NCI-H1417 treated with DMSO at 0.1 percent for 48 hours (cell line): ENCODE results near the gene MAST2.
A peak's percentile ranks its signal among the peaks of the same experiment; 100 is the strongest.
"Not testable (repeated sequence)": the region's sequence is repeated elsewhere in the genome, so short reads cannot be mapped to it uniquely, and the experiment has no call there.

Experiments used
- DNase-seq: peaks from one replicate; lab custom pipeline; 2025; lab: John Stamatoyannopoulos, UW

MAST2 gene

DNA sequence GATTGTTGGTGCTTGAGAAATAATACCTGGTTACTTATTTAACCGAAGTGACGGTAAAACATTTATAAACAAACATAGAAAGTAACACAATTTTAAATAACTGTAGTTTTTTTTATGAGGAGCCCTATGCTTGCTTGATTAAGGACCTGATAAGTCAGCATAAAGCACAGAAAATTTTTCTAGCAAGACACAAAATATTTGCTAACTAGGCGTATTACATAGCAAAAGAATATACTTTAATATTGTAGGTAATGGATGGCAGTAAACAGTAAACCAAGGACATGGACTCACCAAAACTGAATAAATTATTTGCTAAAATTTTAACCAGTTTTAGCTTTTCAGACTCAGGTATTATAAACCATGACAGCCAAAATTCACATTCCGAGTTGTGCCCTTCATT is 90.9 kb downstream of the MAST2 start:
- DNase-seq, result no peak

- no peak for DNase-seq
Measured at GRCh38 chr1:45894921-45895320, 91.5 kb downstream of the MAST2 start.

DNA sequence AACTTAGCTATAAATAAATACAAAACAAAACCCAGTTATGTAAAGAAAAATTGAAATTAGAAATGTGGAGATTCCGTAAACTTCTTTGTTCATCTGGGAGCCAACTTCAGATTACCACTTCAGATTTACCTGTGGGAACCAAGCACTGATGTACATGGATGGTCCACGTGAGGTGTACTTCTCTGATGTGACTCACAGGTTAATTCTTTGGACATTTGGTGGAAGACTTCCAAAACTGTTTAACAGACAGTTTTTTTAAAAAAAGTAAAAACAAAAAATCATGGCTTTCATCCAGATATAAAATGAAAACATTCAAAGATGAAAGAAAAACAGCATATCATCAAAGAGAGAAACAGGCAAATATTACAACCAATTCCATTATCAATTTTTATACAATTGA is 92.0 kb downstream of the MAST2 start:
- no peak for DNase-seq

DNA sequence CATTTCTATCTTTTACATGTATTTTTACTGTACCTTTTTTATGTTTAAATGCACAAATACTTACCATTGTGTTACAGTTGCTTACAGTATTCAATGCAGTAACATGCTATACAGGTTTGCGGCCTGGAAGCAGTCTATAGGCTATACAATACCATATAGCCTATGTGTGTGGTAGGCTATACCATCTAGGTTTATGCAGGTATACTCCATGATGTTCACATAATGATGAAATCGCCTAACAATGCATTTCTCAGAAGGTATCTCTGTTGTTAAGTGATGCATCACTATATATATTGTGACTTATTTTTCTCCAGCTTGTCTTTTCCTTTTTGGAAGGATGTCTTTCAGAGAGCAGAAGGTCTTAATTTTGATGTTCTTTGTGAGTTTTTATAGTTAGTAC is 103.5 kb downstream of the MAST2 start:
- DNase-seq, result no peak

GRCh38 chr1:45908611-45909140 is 105.3 kb downstream of the MAST2 start:
- no peak for DNase-seq

DNA sequence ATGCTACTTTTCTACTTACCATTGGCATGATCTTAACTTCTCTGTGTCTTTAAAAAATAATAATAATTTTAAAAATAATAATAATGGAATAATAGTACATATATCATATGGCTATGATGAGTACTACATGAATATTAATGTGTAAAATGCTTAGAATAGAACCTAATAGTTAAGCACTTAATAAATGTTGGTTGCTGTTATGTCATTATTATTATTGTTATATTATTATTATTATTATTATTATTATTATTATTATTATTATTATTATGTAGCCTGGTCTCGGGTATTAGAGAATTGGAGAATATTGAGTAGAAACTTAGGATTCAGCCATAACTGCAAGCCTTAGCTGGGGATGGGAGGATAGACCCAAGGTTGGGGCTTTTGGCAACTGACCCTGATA is 108.2 kb downstream of the MAST2 start:
- no peak for DNase-seq

DNA sequence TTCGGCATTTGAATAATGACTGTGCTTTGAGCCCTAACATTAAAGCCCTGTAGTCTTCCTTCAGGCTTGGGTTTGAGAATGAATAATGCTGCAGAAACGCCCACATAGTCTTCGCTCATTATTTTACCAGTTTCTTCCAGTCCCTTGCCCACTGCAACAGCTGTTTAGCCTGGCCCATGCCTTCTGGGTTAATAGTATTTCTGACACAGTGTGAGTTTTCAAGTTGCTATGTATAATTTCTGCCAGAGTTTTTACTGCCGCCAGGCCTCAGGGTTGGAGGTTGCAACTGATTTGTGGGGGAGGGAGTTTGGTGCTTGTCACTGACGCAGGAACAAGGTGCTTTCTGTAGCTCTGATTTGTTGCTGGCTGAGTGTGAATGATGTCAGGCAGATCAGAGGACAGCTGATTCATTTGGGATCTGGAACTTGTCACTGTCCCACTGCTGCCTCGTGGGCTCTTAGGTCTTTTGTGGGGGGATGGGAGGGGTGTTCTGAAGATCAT is 109.8 kb downstream of the MAST2 start:
- no peak for DNase-seq

- DNase-seq, result no peak
Measured at GRCh38 chr1:45913731-45914501, 110.5 kb downstream of the MAST2 start.

- DNase-seq, result no peak
Measured at GRCh38 chr1:45914836-45915235, 111.4 kb downstream of the MAST2 start.

DNA sequence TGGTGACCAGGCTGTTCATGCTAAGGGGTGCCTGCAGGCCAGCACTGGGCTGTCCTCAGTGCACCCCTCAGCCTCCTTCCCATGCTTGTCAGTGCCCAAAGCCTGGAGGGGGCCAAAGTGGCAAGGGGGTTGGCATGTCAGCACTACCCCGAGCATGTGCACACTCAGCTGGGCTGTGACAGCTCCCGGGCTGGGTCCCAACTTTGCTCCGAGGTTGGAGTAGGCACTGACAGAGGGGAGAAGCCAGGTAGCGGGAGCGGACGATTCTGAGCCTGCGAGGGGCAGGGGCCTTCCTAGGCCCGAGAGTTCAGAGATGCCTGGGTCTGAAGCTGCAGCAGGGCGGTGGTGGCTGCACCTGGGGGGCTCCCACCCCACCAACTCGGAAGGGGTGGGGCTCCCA is 119.0 kb downstream of the MAST2 start:
- DNase-seq, result no peak

DNA sequence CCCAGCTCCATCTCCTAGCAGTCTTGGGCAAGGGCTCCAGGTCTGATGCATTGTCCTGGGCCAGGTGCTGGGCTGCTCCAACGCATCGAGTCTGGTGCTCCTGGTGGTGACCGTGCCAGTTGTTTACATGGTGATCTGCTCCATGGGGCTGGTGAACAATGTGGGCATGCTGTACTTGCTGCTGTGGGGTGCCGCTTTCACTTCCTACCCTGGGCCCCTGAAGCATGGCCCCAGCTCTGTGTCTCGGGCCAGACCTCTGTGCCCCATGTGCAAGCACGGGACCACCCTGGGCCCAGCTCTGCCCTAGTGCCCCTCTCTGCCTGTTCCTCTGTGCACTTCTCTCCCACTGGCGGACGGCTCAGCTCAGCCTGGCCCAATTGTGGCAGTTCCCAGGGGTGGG is 119.4 kb downstream of the MAST2 start:
- no peak for DNase-seq

DNA sequence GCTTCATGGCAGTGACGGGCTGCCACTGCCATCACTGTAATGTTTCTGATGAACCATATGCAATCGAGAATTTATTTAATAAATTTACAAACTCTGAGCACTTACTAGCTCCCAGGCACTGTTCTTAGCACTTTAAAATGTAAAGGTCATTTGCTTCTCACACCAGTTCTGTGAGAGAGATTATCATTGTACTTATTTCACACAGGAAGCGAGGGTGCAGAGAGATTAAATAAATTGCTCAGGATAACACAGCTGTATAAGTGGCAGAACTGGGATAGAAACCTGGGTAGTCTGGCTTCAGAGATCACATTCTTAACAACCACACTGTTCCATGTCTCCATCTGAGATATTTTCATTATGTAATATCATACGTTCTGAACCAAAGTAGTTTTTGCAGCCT is 119.9 kb downstream of the MAST2 start:
- no peak for DNase-seq

GRCh38 chr1:45924736-45925135 is 121.3 kb downstream of the MAST2 start:
- no peak for DNase-seq

DNA sequence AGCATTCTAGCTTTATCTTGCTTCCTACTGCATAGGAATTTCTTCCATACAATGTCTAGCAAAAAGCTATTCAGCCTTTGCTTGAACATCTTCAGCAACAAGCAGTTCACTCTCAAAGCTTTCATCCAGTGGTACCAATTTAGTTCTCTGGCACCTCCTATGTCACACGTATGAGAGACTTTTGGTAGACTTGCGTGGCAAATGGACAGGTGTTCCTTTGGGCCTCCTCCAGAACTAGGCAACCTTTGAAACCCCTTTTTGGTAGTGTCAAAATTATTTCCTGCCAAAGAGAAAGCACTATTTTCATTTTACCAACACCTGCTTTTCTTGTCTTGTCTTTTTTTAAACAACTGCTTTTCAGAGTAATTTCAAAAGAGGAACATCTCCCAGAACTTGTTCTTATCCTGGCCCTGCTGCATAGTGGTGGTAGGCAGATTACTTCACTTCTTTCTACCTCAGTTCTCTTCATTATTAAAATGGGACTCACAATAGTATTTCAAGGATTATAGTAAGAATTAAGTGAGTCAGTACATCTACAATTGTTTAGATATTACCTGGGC is 122.4 kb downstream of the MAST2 start:
- no peak for DNase-seq

DNA sequence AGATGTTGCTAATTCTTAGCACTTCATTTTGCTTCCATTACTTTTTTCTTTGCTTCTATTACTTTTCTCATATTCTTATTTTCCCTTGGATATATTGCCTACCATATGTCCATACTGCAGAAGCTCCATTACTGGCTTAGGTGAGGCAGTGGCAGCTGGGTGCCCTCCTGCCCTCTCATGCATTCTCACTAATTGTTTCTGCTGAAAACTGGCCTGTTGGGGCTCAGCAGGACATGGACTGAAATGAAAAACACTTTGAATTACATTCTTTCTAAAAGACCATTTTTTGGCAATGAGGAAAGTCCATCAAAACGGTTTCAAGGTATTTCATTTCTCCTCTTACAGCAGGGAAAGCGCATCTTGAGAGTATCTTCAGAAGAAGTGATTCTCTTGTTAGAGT is 122.9 kb downstream of the MAST2 start:
- DNase-seq, result no peak

GRCh38 chr1:45927231-45927915 is 124.0 kb downstream of the MAST2 start:
- not testable (repeated sequence) for DNase-seq

GRCh38 chr1:45928486-45929205 is 125.2 kb downstream of the MAST2 start:
- no peak for DNase-seq

- DNase-seq, result peak; percentile 18
Measured at GRCh38 chr1:45929257-45929687, 125.9 kb downstream of the MAST2 start.

- no peak for DNase-seq
Measured at GRCh38 chr1:45930258-45931150, 127.1 kb downstream of the MAST2 start.

DNA sequence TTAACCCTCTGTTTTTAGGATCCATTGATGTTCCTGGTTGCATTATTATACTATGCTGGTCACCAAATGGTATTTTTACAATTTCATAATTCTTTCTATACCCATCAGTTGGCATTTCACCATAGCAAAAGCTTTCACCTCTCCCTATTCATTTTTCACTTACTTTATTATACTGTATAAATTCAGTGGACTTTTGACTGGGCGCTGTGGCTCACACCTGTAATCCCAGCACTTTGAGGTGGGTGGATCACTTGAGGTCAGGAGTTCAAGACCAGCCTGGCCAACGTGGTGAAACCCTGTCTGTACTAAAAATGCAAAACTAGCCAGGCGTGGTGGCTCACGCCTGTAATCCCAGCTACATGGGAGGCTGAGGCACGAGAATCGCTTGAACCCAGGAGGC is 128.8 kb downstream of the MAST2 start:
- DNase-seq, result not testable (repeated sequence)

DNA sequence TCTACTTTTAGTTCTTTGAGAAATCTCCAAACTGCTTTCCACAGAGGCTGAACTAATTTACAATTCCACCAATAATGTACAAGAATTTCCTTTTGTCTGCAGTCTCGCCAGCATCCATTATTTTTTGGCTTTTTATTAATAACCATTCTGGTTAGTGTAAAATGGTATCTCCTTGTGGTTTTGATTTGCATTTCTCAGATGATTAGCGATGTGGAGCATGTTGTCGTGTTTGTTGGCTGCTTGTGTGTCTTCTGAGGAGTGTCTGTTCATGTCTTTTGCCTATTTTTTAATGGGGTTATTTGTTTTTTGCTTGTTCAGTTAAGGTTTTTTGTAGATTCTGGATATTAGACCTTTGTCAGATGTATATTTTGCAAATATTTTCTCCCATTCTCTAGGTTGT is 131.5 kb downstream of the MAST2 start:
- DNase-seq, result no peak
